Keratinocyte (primary cell): Measurements from ENCODE around the gene SPRY1.

Source experiments
- CTCF ChIP-seq, 3 experiments: IDR thresholded peaks in 1 of 3; conservative IDR thresholded peaks in 1 of 3; optimal IDR thresholded peaks in 1 of 3; 2 replicates in 2 of 3; 3 replicates in 1 of 3; pipeline versions ENCODE3 to v1.5.1; 2011; ENCODE audit warnings: low read length in 3 of 3, mild to moderate bottlenecking in 3 of 3, moderate library complexity in 2 of 3, control low read depth in 1 of 3, inconsistent platforms in 1 of 3; ENCODE audit not compliant: insufficient read depth in 2 of 3; ENCODE audit errors: extremely low read depth in 1 of 3
- EZH2 ChIP-seq: IDR thresholded peaks from one replicate; pipeline ENCODE4 v1.6.1; 2012; ENCODE audit warnings: inconsistent platforms, mild to moderate bottlenecking, low read length, moderate library complexity

- no peak for TF ChIP-seq CTCF (optimal IDR thresholded peaks at IDR 0.05 in 1 of 3, IDR thresholded peaks at IDR 0.05 in 1 of 3, conservative IDR thresholded peaks at IDR 0.05 in 1 of 3; ENCODE audit: extremely low read depth in 1 of 3, insufficient read depth in 2 of 3, low read length in 3 of 3)
- TF ChIP-seq EZH2: no peak
These were observed 35.3 kb upstream of the SPRY1 start for GRCh38 chr4:123361195-123361861.
